Progenitor cell of endocrine pancreas (in vitro differentiated cells): ENCODE measurements around the gene GRM4. TPM values are rescaled to one million over a fixed set of nuclear protein-coding genes. Genes with fewer than 3 reads are reported as not detected.

ENCODE experiments used
- DNase-seq: peaks from one replicate; pipeline ENCODE4 v3.0.0; 2021; ENCODE audit warnings: low spot score; ENCODE audit not compliant: unreplicated experiment
- H3K27ac Mint-ChIP-seq: 2 replicates; pipeline ENCODE4 v1.8.0; 2021; ENCODE audit warnings: mild to moderate bottlenecking, moderate library complexity, mixed read lengths
- H3K27me3 Mint-ChIP-seq: 2 replicates; pipeline ENCODE4 v1.8.0; 2021; ENCODE audit warnings: mixed read lengths
- H3K36me3 Mint-ChIP-seq: 2 replicates; pipeline ENCODE4 v1.8.0; 2022; ENCODE audit warnings: mixed read lengths; ENCODE audit not compliant: insufficient read depth
- H3K4me1 Mint-ChIP-seq: 2 replicates; pipeline ENCODE4 v1.8.0; 2021; ENCODE audit warnings: low read depth, mixed read lengths
- H3K4me3 Mint-ChIP-seq: 2 replicates; pipeline ENCODE4 v1.8.0; 2021; ENCODE audit warnings: low read depth, mild to moderate bottlenecking, moderate library complexity, mixed read lengths
- H3K9me3 Mint-ChIP-seq: 2 replicates; pipeline ENCODE4 v1.8.0; 2021; ENCODE audit warnings: low read depth, mixed read lengths
- total RNA-seq: library from RNA; stranded (reverse); gene quantifications from 2 replicates; pipeline ENCODE4 v1.2.1, GENCODE V29; 2021
- TF ChIP-seq, protein P1 (sequence below): fragments of 200-600 bp; sonication (generic); IDR thresholded peaks from one replicate; pipeline ENCODE4 v1.5.0; 2021; ENCODE audit warnings: antibody characterized with exemption, mild to moderate bottlenecking; ENCODE audit not compliant: unreplicated experiment

Gene GRM4
- total RNA-seq, 1 donor from 2014 or later: 0.38 TPM

DNA sequence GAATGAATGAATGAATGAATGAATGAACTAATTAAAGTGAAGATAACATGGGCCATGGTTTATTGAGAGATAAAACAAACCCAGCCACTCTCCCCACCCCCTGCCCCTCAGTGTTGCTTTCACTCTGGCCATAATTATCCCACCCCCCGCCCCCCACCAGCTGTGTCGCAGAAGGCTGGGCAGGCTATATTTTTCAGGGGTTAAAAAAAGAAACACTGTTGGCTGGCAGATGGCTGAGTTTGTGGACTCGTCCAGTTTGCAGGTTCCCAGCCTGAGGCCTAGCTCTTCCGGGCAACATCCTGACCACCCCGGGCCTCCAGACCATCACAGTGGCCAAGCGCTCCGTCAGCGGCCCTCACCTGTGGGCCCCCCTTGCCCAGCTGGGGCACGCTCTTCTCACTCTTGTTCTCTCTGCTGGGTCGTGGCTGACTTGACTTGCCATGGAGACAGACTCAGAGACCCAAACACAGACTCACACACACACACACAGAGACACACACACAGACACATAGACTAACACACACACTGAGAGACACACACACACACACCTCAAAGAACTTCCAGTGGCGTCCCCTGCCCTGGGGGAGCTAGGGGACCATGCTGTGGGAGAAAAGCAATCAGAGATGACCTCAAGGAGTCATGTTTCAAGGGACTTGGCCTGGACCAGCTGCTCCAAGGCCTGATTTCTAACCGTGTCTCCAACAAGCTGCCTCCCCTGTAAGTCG is 2.2 kb upstream of the GRM4 start:
- Mint-ChIP-seq H3K27ac (no peak overlapping the region), H3K9me3 (no peaks in the 10 kb centered on the region), H3K4me3 (no peak overlapping the region), H3K27me3 (peaks cover 79% of the 10 kb centered on the region), H3K4me1 (peaks cover 3% of the 10 kb centered on the region), H3K36me3 (no peaks in the 10 kb centered on the region)
- TF ChIP-seq, protein P1, sequence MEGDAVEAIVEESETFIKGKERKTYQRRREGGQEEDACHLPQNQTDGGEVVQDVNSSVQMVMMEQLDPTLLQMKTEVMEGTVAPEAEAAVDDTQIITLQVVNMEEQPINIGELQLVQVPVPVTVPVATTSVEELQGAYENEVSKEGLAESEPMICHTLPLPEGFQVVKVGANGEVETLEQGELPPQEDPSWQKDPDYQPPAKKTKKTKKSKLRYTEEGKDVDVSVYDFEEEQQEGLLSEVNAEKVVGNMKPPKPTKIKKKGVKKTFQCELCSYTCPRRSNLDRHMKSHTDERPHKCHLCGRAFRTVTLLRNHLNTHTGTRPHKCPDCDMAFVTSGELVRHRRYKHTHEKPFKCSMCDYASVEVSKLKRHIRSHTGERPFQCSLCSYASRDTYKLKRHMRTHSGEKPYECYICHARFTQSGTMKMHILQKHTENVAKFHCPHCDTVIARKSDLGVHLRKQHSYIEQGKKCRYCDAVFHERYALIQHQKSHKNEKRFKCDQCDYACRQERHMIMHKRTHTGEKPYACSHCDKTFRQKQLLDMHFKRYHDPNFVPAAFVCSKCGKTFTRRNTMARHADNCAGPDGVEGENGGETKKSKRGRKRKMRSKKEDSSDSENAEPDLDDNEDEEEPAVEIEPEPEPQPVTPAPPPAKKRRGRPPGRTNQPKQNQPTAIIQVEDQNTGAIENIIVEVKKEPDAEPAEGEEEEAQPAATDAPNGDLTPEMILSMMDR: no peak
- DNase-seq: no peak

DNA sequence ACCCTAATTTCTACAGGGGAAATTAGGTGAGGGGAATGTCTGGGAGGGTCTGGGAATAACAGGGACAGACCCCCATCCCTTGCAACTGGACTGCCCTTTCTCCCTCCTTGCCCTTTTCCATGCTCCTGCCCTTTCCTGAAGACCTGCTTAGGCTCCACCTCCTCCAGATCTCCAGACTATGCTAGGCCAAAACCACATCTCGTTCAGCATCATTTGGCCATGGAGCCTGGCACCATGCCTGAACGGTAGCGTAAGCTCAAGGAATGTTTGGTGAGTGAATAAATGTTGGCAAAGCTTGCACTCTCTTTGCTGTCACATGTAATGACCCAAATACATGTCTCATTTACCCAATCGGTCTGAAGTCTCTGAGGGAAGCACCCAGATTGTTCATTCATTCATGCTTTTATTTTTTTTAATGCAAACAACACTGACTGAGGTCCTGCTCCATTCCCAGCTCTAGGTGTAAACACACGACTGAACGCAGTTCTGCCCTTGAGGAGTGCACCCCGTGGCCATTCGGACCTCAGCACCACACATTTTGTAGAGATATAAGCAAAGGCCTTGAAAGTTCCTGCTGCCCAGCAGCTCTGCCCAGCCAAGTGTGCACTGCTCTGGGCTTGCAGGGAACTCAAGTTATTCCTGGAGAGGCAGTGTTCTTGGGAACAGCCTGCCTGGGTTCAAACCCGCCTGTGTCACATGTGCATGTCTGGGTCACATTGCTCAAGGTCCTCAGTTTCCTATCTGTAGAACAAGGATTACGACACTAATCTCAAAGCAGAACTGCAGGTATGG is 1.1 kb upstream of the GRM4 start:
- no peak for DNase-seq
- Mint-ChIP-seq H3K36me3 (no peaks in the 10 kb centered on the region), H3K4me3 (no peak overlapping the region), H3K27me3 (peaks cover 79% of the 10 kb centered on the region), H3K4me1 (peaks cover 3% of the 10 kb centered on the region), H3K27ac (no peak overlapping the region), H3K9me3 (no peaks in the 10 kb centered on the region)
- TF ChIP-seq, protein P1: no peak

DNA sequence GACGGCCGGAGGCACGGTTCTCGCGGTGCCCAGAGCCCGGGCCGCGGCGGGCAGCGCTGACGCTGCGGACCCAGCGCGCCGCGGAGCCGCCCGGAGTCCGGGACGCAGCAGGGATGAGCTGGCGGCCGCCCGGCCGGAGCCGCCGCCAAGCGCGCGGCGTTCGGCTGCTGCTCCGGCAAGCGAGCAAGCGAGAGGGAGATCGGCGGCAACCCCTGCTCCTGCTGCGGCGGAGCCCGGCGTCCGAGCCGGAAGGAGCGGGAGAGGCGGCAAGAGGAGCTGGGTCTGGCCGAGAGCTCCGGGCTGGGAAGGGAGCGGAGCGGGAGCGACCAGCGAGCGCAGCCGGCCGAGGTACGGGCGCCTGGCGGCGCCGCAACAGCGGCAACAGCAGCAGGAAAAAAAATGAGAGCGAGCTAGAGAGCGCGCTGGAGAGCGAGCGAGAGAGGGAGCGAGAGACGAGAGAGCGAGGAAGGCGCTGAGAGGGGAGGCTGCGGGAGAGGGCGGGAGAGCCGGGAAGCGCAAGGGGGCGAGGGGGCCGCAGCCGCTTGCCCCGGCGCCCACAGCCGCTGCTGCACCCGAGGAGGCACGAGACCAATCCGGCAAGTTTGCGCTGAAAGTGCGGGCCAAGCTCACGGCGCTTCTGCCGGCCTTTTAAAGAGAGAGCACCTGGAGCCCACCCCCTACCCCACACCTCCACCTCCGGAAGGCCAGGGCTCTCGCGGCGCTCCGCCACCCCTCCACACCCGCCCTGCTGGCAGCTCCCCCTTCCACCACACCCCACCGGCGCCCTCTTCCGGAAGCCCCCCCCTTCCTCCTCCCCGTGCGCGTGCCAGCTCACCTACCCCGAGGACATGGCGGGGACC is 496 bp downstream of the GRM4 start:
- no peak for DNase-seq
- TF ChIP-seq, protein P1: peak; percentile 11
- H3K4me1 Mint-ChIP-seq: peaks cover 3% of the 10 kb centered on the region
- H3K27me3 Mint-ChIP-seq: peaks cover 80% of the 10 kb centered on the region
- no peak overlapping the region for H3K27ac Mint-ChIP-seq
- H3K4me3 Mint-ChIP-seq: peak overlapping the region; percentile 59
- no peaks in the 10 kb centered on the region for H3K36me3 Mint-ChIP-seq
- H3K9me3 Mint-ChIP-seq: no peaks in the 10 kb centered on the region

DNA sequence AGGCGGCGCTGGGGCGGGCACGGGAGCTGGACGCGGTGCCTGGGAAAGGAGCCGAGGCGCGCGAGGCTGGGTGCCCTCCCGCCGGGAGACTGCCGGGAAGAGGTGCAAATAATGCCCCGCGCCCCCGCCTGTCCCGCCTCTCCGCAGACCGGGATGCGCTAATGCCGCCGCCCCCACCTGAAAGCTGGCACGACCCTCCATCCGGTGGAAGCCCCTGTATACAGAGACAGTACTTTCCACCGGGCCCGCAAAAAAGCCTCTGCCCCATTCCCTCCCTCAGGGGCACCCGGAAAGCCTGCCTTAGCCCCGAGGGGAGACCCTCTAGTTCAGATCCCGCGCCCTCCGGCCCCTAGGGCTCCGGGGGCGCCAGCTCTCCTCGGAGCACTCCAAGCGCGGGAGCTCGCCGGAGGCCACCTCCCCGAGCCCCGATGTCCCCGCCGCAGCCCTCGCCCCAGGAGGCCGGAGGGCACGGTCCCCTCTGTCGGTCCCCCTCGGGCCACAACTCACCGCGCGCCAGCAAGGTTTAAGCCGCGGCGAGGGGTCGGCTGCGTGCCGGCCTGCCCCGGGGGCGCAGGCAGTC is 1.2 kb downstream of the GRM4 start:
- Mint-ChIP-seq H3K27me3 (peaks cover 80% of the 10 kb centered on the region), H3K36me3 (no peaks in the 10 kb centered on the region), H3K4me3 (peak overlapping the region; percentile 24), H3K4me1 (peaks cover 3% of the 10 kb centered on the region), H3K9me3 (no peaks in the 10 kb centered on the region), H3K27ac (no peak overlapping the region)
- TF ChIP-seq, protein P1: no peak
- DNase-seq: no peak
